GM19351 (cell line): ENCODE measurements around the gene IL32.
A peak's percentile ranks its signal among the peaks of the same experiment; 100 is the strongest.
"Not testable (repeated sequence)": the region's sequence is repeated elsewhere in the genome, so short reads cannot be mapped to it uniquely, and the experiment has no call there.

Source experiments
- ATAC-seq: cut with Tn5 transposase; IDR thresholded peaks from one replicate; pipeline ENCODE4 v1.9.1; 2021; ENCODE audit warnings: mild to moderate bottlenecking, moderate library complexity; ENCODE audit not compliant: unreplicated experiment

Gene IL32

DNA sequence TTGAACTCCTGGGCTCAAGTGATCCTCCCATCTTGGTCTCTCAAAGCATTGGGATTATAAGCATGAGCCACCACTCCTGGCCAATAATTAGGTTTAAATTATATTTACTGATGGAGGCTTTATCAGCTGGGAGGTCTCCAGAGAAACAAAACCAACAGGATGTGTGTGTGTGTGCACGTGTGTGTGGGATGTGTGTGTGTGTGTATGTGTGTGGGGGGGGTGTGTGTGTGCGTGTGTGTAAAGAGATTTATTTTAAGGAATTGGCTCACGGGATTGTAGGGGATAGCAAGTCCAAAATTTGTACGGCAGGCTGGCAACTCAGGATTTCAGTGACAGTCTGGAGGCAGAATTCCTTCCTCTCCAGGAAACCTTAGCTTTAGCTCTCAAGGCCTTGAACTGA is 14.4 kb upstream of the IL32 start:
- no peak for ATAC-seq

DNA sequence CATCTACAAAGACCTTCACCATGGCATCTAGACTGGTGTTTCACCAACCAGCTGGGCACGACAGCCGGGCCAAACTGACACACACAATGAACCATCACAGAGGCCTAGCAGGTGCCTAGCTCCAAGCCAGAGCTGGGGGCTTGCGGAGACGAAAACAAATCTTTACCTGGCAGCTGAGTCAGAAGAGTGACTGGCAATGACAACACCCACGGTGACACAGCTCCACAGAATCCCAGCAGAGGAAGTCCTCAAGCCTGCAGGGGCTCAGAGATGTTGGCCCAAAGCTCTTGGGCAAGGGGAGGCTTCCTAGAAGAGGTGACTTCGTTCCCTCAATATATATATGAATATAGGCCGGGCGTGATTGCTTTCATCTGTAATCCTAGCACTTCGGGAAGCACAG is 13.9 kb upstream of the IL32 start:
- no peak for ATAC-seq

- not testable (repeated sequence) for ATAC-seq
Observed at GRCh38 chr16:3052571-3053329, 12.7 kb upstream of the IL32 start.

- not testable (repeated sequence) for ATAC-seq
Observed at GRCh38 chr16:3053330-3053710, 12.1 kb upstream of the IL32 start.

- ATAC-seq: no peak
Observed at GRCh38 chr16:3054965-3055733, 10.3 kb upstream of the IL32 start.

DNA sequence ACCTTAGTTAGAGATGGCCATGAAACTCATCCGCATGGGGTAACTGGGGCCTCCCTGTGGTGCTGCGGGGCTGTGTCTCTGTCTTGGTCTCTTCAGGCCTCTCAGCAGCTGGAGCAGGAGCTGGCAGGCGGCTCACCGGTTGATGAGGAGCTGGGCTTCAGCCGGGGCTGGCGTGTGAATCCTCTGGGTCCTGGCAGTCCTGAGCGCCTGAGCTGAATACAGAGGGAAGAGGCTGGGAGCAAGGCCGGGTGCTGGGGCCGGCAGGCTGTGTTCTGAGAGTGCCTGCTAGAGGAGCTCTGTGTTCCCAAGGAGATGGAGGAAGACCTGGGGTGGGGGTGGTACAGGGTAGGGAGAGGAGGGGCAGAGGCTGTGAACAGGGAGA is 9.7 kb upstream of the IL32 start:
- ATAC-seq: not testable (repeated sequence)

DNA sequence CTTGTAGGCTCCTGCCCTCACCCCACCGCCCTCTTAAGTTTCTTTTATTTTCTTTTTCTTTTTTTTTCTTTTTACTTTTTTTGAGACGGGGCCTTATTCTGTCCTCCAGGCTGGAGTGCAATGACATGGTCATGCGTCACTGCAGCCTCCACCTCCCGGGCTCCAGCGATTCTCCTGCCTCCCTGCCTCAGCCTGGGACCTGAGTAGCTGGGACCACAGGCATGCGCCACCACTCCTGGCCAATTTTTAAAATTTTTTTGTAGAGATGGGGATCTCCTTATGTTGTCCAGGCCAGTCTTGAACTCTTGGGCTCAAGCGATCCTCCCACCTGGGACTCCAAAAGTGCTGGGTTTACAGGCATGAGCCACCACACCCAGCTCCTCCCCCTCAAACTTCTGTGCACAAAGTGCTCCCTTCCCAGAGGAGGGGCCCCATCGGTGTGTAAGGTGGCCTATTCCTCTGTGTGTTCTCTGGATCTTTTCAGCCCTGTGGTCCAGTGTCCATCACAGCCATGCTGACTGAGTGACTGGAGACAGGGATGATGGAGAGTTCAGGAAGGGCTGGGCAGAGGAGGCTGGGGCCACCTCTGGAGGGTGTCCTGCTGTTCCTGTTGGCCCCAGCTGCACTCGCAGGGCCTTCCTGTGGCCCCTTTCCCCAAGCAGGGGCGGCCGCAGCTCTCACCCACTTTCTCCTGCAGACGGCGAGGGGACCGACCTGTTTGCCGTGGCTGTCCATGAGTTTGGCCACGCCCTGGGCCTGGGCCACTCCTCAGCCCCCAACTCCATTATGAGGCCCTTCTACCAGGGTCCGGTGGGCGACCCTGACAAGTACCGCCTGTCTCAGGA is 8.9 kb upstream of the IL32 start:
- no peak for ATAC-seq

DNA sequence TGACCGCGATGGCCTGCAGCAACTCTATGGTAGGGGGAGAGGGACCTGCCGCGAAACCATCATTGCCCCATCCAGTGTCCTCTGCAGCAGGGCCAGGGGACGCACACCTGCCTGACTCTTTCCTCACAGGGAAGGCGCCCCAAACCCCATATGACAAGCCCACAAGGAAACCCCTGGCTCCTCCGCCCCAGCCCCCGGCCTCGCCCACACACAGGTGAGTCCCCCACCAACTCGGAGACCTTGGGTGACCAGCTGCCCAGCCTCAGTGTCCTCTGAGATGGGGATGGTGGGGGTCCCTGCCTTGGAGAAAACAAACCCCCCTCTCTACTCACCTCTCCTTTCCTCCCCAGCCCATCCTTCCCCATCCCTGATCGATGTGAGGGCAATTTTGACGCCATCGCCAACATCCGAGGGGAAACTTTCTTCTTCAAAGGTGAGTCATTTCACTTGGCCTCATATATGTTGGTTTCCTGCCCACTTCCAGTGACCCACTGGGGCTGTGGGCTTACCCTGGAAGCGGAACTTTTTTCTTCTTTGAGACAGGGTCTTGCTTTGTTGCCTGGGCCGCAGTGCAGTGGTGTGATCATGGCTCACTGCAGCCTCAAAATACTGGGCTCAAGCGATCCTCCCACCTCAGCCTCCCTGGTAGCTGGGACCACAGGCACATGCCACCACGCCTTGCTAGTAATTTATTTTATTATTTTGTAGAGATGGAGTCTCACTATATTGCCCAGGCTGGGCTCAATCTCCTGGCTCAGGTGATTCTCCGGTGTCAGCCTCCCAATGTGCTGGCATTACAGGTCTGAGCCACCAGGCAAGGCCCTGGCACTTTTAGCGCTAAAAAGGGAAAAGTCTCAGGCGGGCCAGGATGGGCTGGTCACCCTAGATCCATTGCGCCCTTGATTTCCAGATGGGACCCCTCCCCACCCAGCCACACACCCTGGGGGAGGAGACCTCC is 8.0 kb upstream of the IL32 start:
- no peak for ATAC-seq

GRCh38 chr16:3058139-3059030 is 7.1 kb upstream of the IL32 start:
- ATAC-seq: peak; percentile 17

- ATAC-seq: peak; percentile 73
Observed at GRCh38 chr16:3059041-3059722, 6.3 kb upstream of the IL32 start.

DNA sequence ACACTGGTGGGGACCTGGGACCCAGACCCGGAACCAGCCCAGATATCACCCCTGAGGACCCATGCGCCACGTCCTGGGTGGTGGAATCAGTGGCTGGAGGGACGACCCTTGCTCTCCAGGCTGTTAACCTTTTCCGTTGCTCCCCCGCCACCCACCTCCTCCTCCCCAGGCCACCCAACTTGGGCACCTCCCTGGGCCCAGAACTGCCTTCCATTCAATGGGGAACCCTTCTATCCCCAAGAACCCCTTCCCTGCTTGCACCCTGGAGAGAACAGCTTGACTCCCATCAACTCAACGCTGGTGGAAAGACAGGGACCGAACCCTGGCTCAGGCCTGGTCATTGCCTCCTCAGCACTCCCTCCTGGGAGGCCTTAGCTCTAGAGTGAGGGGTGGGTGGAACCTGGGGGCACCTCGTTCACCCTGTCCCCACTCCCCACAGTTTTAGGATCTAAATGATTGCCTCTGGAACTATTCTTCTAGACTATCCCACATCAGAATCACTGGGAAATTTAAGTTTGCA is 5.7 kb upstream of the IL32 start:
- no peak for ATAC-seq

- no peak for ATAC-seq
Observed at GRCh38 chr16:3060339-3061127, 4.9 kb upstream of the IL32 start.

GRCh38 chr16:3062553-3062952 is 2.9 kb upstream of the IL32 start:
- no peak for ATAC-seq

DNA sequence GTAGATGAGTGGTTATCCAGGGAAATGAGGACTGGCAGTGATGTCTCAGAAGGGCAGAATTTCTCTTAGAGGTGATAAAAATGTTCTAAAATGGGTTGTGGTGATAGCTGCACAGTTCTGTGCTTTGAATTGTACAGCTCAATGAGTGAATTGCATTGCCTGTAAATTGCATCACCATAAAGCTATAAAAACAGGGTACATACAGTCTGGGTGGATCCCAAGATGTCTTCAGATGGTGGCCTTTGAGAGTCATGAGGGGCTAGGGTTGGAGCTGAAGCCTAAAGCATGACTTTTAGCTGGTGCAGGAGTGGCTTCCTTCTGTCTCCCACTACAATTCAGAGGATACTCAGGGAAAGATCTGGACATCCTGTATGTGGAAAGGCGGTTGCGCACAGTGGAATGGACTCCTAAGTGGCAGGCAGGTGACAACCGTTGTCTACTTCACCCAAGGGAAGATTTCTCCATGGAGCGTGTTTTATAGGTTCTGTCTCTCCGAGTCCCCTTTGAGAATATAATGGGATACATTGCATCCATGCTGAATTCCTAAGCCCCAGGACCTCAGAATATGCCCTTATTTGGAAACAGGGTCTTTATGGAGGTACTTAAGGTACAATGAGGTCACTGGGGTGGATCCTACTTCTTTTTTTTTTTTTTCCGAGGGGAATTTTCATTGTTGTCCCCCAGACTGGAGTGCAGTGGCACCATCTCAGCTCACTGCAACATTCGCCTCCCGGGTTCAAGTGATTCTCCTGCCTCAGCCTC is 1.6 kb upstream of the IL32 start:
- no peak for ATAC-seq

DNA sequence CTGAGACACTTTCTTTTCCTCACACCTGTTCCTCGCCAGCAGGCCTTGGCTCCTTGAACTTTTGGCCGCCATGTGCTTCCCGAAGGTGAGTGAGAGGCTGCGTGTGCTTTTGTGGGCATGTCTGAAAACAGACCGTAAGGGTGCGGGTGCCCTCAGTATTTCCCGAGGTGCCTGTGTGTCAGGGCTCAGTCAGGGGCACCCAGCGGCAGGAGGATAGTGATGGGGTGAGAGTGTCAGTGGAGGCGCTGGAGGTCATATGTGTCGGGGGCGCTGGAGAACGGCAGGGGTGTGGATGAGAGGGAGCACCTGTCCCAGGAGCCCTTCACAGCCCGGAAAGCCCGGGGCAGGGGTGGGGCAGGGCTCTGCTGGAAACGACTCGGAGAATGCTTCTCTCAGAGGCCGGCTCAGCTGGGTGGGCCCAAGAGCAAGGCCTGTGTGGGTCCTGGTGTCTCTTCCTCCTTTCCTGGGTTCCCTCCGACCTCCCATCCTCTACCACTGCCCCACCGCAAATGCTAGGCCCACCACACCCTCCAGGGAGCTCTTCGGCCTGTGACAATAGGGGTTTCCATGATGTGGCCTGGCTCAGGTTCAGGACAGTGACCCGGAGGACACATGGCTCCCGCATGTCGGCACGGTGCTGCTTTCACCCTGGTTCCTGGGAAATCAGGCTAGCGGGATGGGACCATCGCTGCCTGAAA is 451 bp downstream of the IL32 start:
- no peak for ATAC-seq

- no peak for ATAC-seq
Observed at GRCh38 chr16:3066440-3066748, 954 bp downstream of the IL32 start.

DNA sequence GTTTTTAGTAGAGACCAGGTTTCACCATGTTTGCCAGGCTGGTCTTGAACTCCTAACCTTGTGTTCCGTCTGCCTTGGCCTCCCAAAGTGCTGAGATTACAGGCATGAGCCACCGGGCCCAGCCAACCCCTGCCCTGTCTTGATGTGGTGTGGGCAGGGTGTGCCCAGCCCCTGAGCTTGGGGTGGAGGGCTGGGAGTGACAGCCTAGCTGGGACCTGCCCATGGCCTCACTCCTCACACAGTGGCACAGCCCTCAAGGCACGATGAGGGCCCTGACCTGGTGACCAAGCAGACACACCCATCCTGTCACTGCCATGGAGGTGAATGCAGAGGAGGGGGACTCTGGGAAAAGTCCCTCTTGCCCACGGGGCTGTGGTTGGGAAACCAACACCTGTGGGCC is 3.0 kb downstream of the IL32 start:
- ATAC-seq: no peak
